SK-N-SH (cell line): ENCODE measurements around the gene ISX. TPM values are rescaled to one million over a fixed set of nuclear protein-coding genes. Genes with fewer than 3 reads are reported as not detected.

Experiments used
- CTCF ChIA-PET: fragments of 300-600, 350-600 bp; formaldehyde crosslinking; extraction: SDS; loops from one replicate; lab custom pipeline; 2021; lab: Yijun Ruan, JAX
- POLR2A ChIA-PET: fragments of 350-600 bp; sonication (Branson Sonifier 250); formaldehyde crosslinking; extraction: SDS; loops from one replicate; lab custom pipeline; 2020; ENCODE audit warnings: antibody characterized with exemption, inconsistent platforms; lab: Yijun Ruan, JAX
- DNase-seq: peaks from one replicate; pipeline ENCODE4 v3.0.0; 2012
- H2AFZ ChIP-seq: fragments of 200-600 bp; sonication (generic); 2 replicates; pipeline ENCODE4 v1.8.1; 2016; ENCODE audit warnings: antibody characterized with exemption, mild to moderate bottlenecking, low read depth
- H3F3A ChIP-seq: fragments of 200-600 bp; sonication (generic); replicated peaks from 2 replicates; pipeline ENCODE3; 2016; ENCODE audit warnings: antibody characterized with exemption, mild to moderate bottlenecking; ENCODE audit not compliant: insufficient read depth
- H3K27ac ChIP-seq, 2 experiments: fragments of 200-500 bp in 1 of 2; fragments of 200-600 bp in 1 of 2; sonication (Bioruptor generic) in 1 of 2; sonication (generic), shearing (Covaris generic) in 1 of 2; 2 replicates each; pipeline versions ENCODE4 v1.5.1 to v1.6.1; 2014 to 2016; ENCODE audit warnings: low read depth in 2 of 2, inconsistent platforms in 1 of 2, low read length in 1 of 2, mild to moderate bottlenecking in 1 of 2, mixed read lengths in 1 of 2
- H3K27me3 ChIP-seq: fragments of 200-600 bp; sonication (generic), shearing (Covaris generic); 2 replicates; pipeline ENCODE4 v1.6.1; 2016; ENCODE audit warnings: mixed run types; ENCODE audit not compliant: insufficient read depth
- H3K36me3 ChIP-seq, 2 experiments: fragments of 200-500 bp in 1 of 2; fragments of 200-600 bp in 1 of 2; sonication (Bioruptor generic) in 1 of 2; sonication (generic) in 1 of 2; replicated peaks in 1 of 2; 2 replicates each; pipeline versions ENCODE3 to v1.5.1; 2014 to 2016; ENCODE audit warnings: low read length in 1 of 2, mild to moderate bottlenecking in 1 of 2; ENCODE audit not compliant: insufficient read depth in 2 of 2, control insufficient read depth in 1 of 2
- H3K4me1 ChIP-seq, 2 experiments: fragments of 200-500 bp in 1 of 2; fragments of 200-600 bp in 1 of 2; sonication (Bioruptor generic) in 1 of 2; sonication (generic), shearing (Covaris generic) in 1 of 2; 2 replicates each; pipeline versions ENCODE4 v1.5.1 to v1.6.1; 2014 to 2016; ENCODE audit warnings: low read depth in 1 of 2, low read length in 1 of 2, mixed run types in 1 of 2; ENCODE audit not compliant: insufficient read depth in 2 of 2, control insufficient read depth in 1 of 2
- H3K4me2 ChIP-seq: fragments of 200-600 bp; sonication (generic), shearing (Covaris generic); 2 replicates; pipeline ENCODE4 v1.6.1; 2017; ENCODE audit warnings: mixed run types
- H3K4me3 ChIP-seq, 2 experiments: fragments of 200-500 bp in 1 of 2; fragments of 200-600 bp in 1 of 2; sonication (Bioruptor generic) in 1 of 2; sonication (generic), shearing (Covaris generic) in 1 of 2; 2 replicates each; pipeline versions ENCODE4 v1.5.1 to v1.8.1; 2014 to 2016; ENCODE audit warnings: low read depth in 2 of 2, inconsistent platforms in 1 of 2, low read length in 1 of 2, mild to moderate bottlenecking in 1 of 2, mixed read lengths in 1 of 2, moderate library complexity in 1 of 2
- H3K79me2 ChIP-seq: fragments of 200-600 bp; sonication (generic); 2 replicates; pipeline ENCODE4 v1.8.1; 2017; ENCODE audit warnings: mild to moderate bottlenecking; ENCODE audit not compliant: insufficient read depth
- H3K9ac ChIP-seq: fragments of 200-600 bp; sonication (generic); 2 replicates; pipeline ENCODE4 v1.6.1; 2017; ENCODE audit warnings: mixed run types
- H3K9me2 ChIP-seq: fragments of 200-600 bp; sonication (generic); 2 replicates; pipeline ENCODE4 v1.6.1; 2017; ENCODE audit warnings: mixed run types
- H3K9me3 ChIP-seq: fragments of 200-600 bp; sonication (generic); 2 replicates; pipeline ENCODE4 v1.6.1; 2017; ENCODE audit warnings: mixed run types, mild to moderate bottlenecking, moderate library complexity
- H4K20me1 ChIP-seq: fragments of 200-600 bp; sonication (generic); 2 replicates; pipeline ENCODE4 v1.6.1; 2017; ENCODE audit warnings: mild to moderate bottlenecking, mixed run types; ENCODE audit not compliant: insufficient read depth
- EP300 ChIP-seq, 2 experiments: IDR thresholded peaks; 2 replicates each; pipeline versions ENCODE4 v1.4.0 to v1.6.1; 2012; ENCODE audit warnings: borderline replicate concordance in 1 of 2, low read depth in 1 of 2, low read length in 1 of 2
- FOSL2 ChIP-seq: IDR thresholded peaks from 2 replicates; pipeline ENCODE4 v1.4.0; 2012; ENCODE audit warnings: low read depth, mild to moderate bottlenecking, moderate library complexity, borderline replicate concordance
- FOXJ3 ChIP-seq: sonication (generic); formaldehyde crosslinking; IDR thresholded peaks from 2 replicates; pipeline ENCODE4 v1.5.1; 2020; ENCODE audit warnings: mild to moderate bottlenecking, missing genetic modification reagents
- MEF2A ChIP-seq: IDR thresholded peaks from 2 replicates; pipeline ENCODE4 v1.4.0; 2012; ENCODE audit warnings: low read depth, borderline replicate concordance
- NRF1 ChIP-seq: IDR thresholded peaks from 2 replicates; pipeline ENCODE4 v1.6.1; 2012; ENCODE audit warnings: low read depth, mild to moderate bottlenecking, low read length
- POLR2AphosphoS5 ChIP-seq: IDR thresholded peaks from 2 replicates; pipeline ENCODE4 v1.6.1; 2012; ENCODE audit warnings: low read depth, low read length
- REST ChIP-seq: IDR thresholded peaks from 2 replicates; pipeline ENCODE4 v1.6.1; 2012; ENCODE audit warnings: mild to moderate bottlenecking, low read depth, low read length, moderate library complexity
- RXRA ChIP-seq: IDR thresholded peaks from 2 replicates; pipeline ENCODE4 v1.4.0; 2012; ENCODE audit warnings: low read depth, mild to moderate bottlenecking, borderline replicate concordance
- SMC3 ChIP-seq: IDR thresholded peaks from 2 replicates; pipeline ENCODE4 v1.6.1; 2012; ENCODE audit warnings: low read depth, low read length, improper control_type of control experiment
- TCF12 ChIP-seq: IDR thresholded peaks from 2 replicates; pipeline ENCODE4 v1.4.0; 2012
- USF1 ChIP-seq: IDR thresholded peaks from 2 replicates; pipeline ENCODE4 v1.4.0; 2012; ENCODE audit warnings: low read depth, borderline replicate concordance
- USF2 ChIP-seq: fragments of 150-350 bp; IDR thresholded peaks from 2 replicates; pipeline ENCODE4 v1.6.1; 2017; ENCODE audit warnings: antibody characterized with exemption, low read length, low read depth, borderline replicate concordance
- ZBTB33 ChIP-seq: IDR thresholded peaks from 2 replicates; pipeline ENCODE4 v1.4.0; 2012; ENCODE audit warnings: low read depth, borderline replicate concordance
- WGBS: methylation state at CpG from one replicate; pipeline ENCODE4 v1.1.6; 2017; ENCODE audit warnings: low lambda C conversion rate; 5-methylcytosine and 5-hydroxymethylcytosine counted together
- polyA plus RNA-seq, 3 experiments: library from polyadenylated mRNA; depleted of rRNA; stranded (reverse); fragments of >200 nt; gene quantifications; 2 replicates each; pipeline ENCODE4 v1.2.3, GENCODE V29; 2012

Gene ISX
- polyA plus RNA-seq, 1 of the 3 experiments (the other 2 are of a cell fraction), result not detected

GRCh38 chr22:35114131-35114980, 48.4 kb downstream of the ISX start:
- no peak for TF ChIP-seq MEF2A
- ChIA-PET POLR2A (no interaction called here), CTCF (no interaction called here)
- H3K9ac ChIP-seq, result no peak overlapping the region
- H4K20me1 ChIP-seq, result no peaks in the 10 kb centered on the region
- DNase-seq, result no peak
- no peak overlapping the region for H3K4me2 ChIP-seq
- no peak overlapping the region for H3K27ac ChIP-seq
- WGBS, result 21% methylated on average over 9 of the region's 14 CpGs
- H3K4me1 ChIP-seq, result no peaks in the 10 kb centered on the region
- H3K9me2 ChIP-seq, result no peaks in the 10 kb centered on the region
- H2AFZ ChIP-seq, result no peak overlapping the region
- no peaks in the 10 kb centered on the region for H3K79me2 ChIP-seq
- H3K27me3 ChIP-seq, result no peaks in the 10 kb centered on the region; the same call in 1 of the 2 replicates
- H3K9me3 ChIP-seq, result no peaks in the 10 kb centered on the region
- no peak overlapping the region for H3K4me3 ChIP-seq
- no peaks in the 10 kb centered on the region for H3K36me3 ChIP-seq
- H3F3A ChIP-seq, result no peaks in the 10 kb centered on the region

- WGBS, result 49% methylated on average over 3 of the region's 3 CpGs
- H3K9me3 ChIP-seq, result no peaks in the 10 kb centered on the region
- TF ChIP-seq FOXJ3 (CRISPR knock-in tag) (no peak), NRF1 (no peak), TCF12 (no peak), EP300 (IDR thresholded peaks at IDR 0.05; ENCODE audit: borderline replicate concordance in 1 of 2, low read depth in 1 of 2, low read length in 1 of 2) (no peak)
- TF ChIP-seq, all 33 proteins: peak for 0
- Histone ChIP-seq H3K9me2 (no peaks in the 10 kb centered on the region), H4K20me1 (no peaks in the 10 kb centered on the region), H3K36me3 (no peaks in the 10 kb centered on the region), H3K9ac (no peak overlapping the region), H3K4me3 (no peak overlapping the region), H3K27ac (no peak overlapping the region), H3K79me2 (no peaks in the 10 kb centered on the region), H3F3A (no peaks in the 10 kb centered on the region), H3K4me2 (no peak overlapping the region), H2AFZ (no peak overlapping the region), H3K4me1 (no peaks in the 10 kb centered on the region), H3K27me3 (no peaks in the 10 kb centered on the region; the same call in 1 of the 2 replicates)
- ChIA-PET CTCF (interaction anchor here (0.9 kb wide), 1 partner anchor 40 kb away, joined by 3 read pairs; no protein-coding TSS in a partner anchor), POLR2A (no interaction called here)
- no peak for DNase-seq
Observed at GRCh38 chr22:35115515-35115914, 49.6 kb downstream of the ISX start.

GRCh38 chr22:35116269-35116668, 50.3 kb downstream of the ISX start:
- POLR2A ChIA-PET, result no interaction called here
- Histone ChIP-seq H3K79me2 (no peaks in the 10 kb centered on the region), H3K4me3 (no peak overlapping the region), H3K4me2 (no peak overlapping the region), H3K36me3 (no peaks in the 10 kb centered on the region), H4K20me1 (no peaks in the 10 kb centered on the region), H3K27me3 (no peaks in the 10 kb centered on the region; the same call in 1 of the 2 replicates), H3K9ac (no peak overlapping the region), H3K9me3 (no peaks in the 10 kb centered on the region), H2AFZ (no peak overlapping the region), H3K4me1 (no peaks in the 10 kb centered on the region), H3K27ac (no peak overlapping the region), H3F3A (no peaks in the 10 kb centered on the region), H3K9me2 (no peaks in the 10 kb centered on the region)
- no peak for DNase-seq
- CTCF ChIA-PET, result interaction anchor here (0.9 to 1.3 kb wide), 3 partner anchors 21 to 39 kb away, joined by 3 to 4 read pairs (median 3); no protein-coding TSS in a partner anchor
- 5% methylated on average over 3 of the region's 7 CpGs for WGBS
- TF ChIP-seq USF1 (no peak), FOSL2 (no peak), RXRA (no peak), USF2 (no peak), ZBTB33 (no peak), REST (no peak), SMC3 (no peak), POLR2AphosphoS5 (no peak)
